ENCODE results near the gene CAMK2B. TPM values are rescaled to one million over a fixed set of nuclear protein-coding genes. Genes with fewer than 3 reads are reported as not detected.

The CAMK2B gene
- total and polyA plus RNA-seq, 2 of the 13 experiments (the other 11 are each of a cell fraction or from before 2014, with no cell fraction given), result 0.27 to 0.48 TPM

- TF ChIP-seq AKNA (CRISPR knock-in tag; IDR thresholded peaks at IDR 0.05; ENCODE audit: borderline replicate concordance) (no peak), TSC22D2 (CRISPR knock-in tag; IDR thresholded peaks at IDR 0.05; ENCODE audit: borderline replicate concordance) (no peak), ARNTL (CRISPR knock-in tag; IDR thresholded peaks at IDR 0.05) (no peak), FOXO1 (CRISPR knock-in tag; IDR thresholded peaks at IDR 0.05) (no peak), ZNF17 (CRISPR knock-in tag; IDR thresholded peaks at IDR 0.05) (no peak), ZNF792 (CRISPR knock-in tag; IDR thresholded peaks at IDR 0.05) (no peak), ATM (IDR thresholded peaks at IDR 0.05; ENCODE audit: borderline replicate concordance) (no peak), SNAPC4 (CRISPR knock-in tag; IDR thresholded peaks at IDR 0.05) (no peak), ZNF280B (CRISPR knock-in tag; IDR thresholded peaks at IDR 0.05; ENCODE audit: borderline replicate concordance) (no peak), HOXA7 (CRISPR knock-in tag; IDR thresholded peaks at IDR 0.05) (no peak)
These were observed 12.4 kb downstream of the CAMK2B start (continued) for GRCh38 chr7:44313016-44313415.
